H1 (cell line): ENCODE data around the gene SLIT3. TPM values are rescaled to one million over a fixed set of nuclear protein-coding genes. Genes with fewer than 3 reads are reported as not detected.

Source experiments
- KDM4A ChIP-seq: IDR thresholded peaks from one replicate; pipeline ENCODE4 v1.7.1; 2012; ENCODE audit warnings: low read depth, mild to moderate bottlenecking, moderate library complexity, low read length, inconsistent platforms; ENCODE audit not compliant: severe bottlenecking
- polyA plus RNA-seq, 7 experiments: library from polyadenylated mRNA; depleted of rRNA in 3 of 7; stranded (reverse) in 5 of 7; unstranded in 2 of 7; fragments of >200 nt in 5 of 7; fragments of 200-250 nt in 2 of 7; gene quantifications; 1 replicate in 5 of 7; 2 replicates in 1 of 7; 4 replicates in 1 of 7; pipeline versions ENCODE4 v1.2.1 to v1.2.3, GENCODE V29; 2011 to 2013; ENCODE audit warnings: missing spikeins in 2 of 7, mixed read lengths in 2 of 7
- total RNA-seq: library from RNA; stranded (reverse); fragmentation: NEBNext Ultra II Directional; extraction: Animal tissue kit (Norgen Biotek cat#: 25700); gene quantifications from 2 replicates; pipeline ENCODE4 v1.2.1, GENCODE V29; 2021

SLIT3 gene
- total and polyA plus RNA-seq, 2 of the 8 experiments (the other 6 are each of a cell fraction or from before 2014, with no cell fraction given): 1.1 to 1.2 TPM

GRCh38 chr5:168810641-168811040 lies 490.3 kb downstream of the SLIT3 start (continued):
- TF ChIP-seq KDM4A: no peak
